HG03060 (cell line): ENCODE data around the gene TYW3.
"Not testable (repeated sequence)": the region's sequence is repeated elsewhere in the genome, so short reads cannot be mapped to it uniquely, and the experiment has no call there.

Experiments used
- ATAC-seq: cut with Tn5 transposase; IDR thresholded peaks from one replicate; pipeline ENCODE4 v1.9.1; 2021; ENCODE audit warnings: low read depth, moderate number of reproducible peaks; ENCODE audit not compliant: unreplicated experiment

The TYW3 gene

GRCh38 chr1:74729741-74730478 is 3.0 kb upstream of the TYW3 start:
- no peak for ATAC-seq

GRCh38 chr1:74731399-74732052 is 1.4 kb upstream of the TYW3 start:
- peak; percentile 36 for ATAC-seq

GRCh38 chr1:74732071-74732946 is 643 bp upstream of the TYW3 start:
- peak; percentile 1 for ATAC-seq

GRCh38 chr1:74733604-74734484 is 892 bp downstream of the TYW3 start:
- ATAC-seq = peak; percentile 55

GRCh38 chr1:74737333-74737732 is 4.4 kb downstream of the TYW3 start:
- ATAC-seq = no peak

GRCh38 chr1:74740307-74740980 is 7.5 kb downstream of the TYW3 start:
- not testable (repeated sequence) for ATAC-seq

GRCh38 chr1:74745247-74745646 is 12.3 kb downstream of the TYW3 start:
- not testable (repeated sequence) for ATAC-seq

GRCh38 chr1:74748960-74749359 is 16.0 kb downstream of the TYW3 start:
- ATAC-seq = peak; percentile 87

GRCh38 chr1:74753104-74753503 is 20.2 kb downstream of the TYW3 start:
- ATAC-seq = no peak

- no peak for ATAC-seq
These were observed 22.5 kb downstream of the TYW3 start for GRCh38 chr1:74755475-74755874.

- not testable (repeated sequence) for ATAC-seq
These were observed 23.7 kb downstream of the TYW3 start for GRCh38 chr1:74756650-74757049.

- ATAC-seq = no peak
These were observed 30.9 kb downstream of the TYW3 start for GRCh38 chr1:74763807-74764206.

GRCh38 chr1:74766579-74766978 is 33.6 kb downstream of the TYW3 start:
- no peak for ATAC-seq

GRCh38 chr1:74767490-74767889 is 34.5 kb downstream of the TYW3 start:
- ATAC-seq = no peak

- ATAC-seq = peak; percentile 74
These were observed 39.1 kb downstream of the TYW3 start for GRCh38 chr1:74771913-74772515.

- ATAC-seq = no peak
These were observed 40.0 kb downstream of the TYW3 start for GRCh38 chr1:74772945-74773344.

GRCh38 chr1:74773582-74773981 is 40.6 kb downstream of the TYW3 start:
- ATAC-seq = no peak

- ATAC-seq = no peak
These were observed 42.8 kb downstream of the TYW3 start for GRCh38 chr1:74775735-74776134.

- no peak for ATAC-seq
These were observed 44.6 kb downstream of the TYW3 start for GRCh38 chr1:74777525-74777924.
